ENCODE results near the gene MRTFB.

Gene MRTFB

DNA sequence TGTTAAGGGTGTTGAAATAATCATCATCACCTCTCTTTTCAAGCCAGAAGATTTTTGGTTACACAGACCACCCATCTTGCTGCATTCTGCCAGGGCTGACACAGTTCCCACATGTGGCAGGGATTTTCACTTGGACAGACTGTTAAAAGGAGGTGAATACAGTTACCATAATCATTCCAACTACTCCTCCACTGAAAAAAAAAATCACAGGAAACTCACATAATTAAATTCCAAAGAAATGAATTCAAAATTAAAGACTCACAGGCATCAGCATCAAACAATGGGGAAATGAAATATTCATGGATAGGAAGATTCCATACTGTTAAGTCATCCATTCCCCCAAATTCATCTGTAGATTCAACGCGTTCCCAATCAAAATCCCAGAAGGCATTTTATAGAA, 209.4 kb downstream of the MRTFB start:
- H3K27ac ChIP-seq, result no peak overlapping the region
- TF ChIP-seq, protein P1, sequence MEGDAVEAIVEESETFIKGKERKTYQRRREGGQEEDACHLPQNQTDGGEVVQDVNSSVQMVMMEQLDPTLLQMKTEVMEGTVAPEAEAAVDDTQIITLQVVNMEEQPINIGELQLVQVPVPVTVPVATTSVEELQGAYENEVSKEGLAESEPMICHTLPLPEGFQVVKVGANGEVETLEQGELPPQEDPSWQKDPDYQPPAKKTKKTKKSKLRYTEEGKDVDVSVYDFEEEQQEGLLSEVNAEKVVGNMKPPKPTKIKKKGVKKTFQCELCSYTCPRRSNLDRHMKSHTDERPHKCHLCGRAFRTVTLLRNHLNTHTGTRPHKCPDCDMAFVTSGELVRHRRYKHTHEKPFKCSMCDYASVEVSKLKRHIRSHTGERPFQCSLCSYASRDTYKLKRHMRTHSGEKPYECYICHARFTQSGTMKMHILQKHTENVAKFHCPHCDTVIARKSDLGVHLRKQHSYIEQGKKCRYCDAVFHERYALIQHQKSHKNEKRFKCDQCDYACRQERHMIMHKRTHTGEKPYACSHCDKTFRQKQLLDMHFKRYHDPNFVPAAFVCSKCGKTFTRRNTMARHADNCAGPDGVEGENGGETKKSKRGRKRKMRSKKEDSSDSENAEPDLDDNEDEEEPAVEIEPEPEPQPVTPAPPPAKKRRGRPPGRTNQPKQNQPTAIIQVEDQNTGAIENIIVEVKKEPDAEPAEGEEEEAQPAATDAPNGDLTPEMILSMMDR (conservative IDR thresholded peaks at IDR 0.05), result no peak

DNA sequence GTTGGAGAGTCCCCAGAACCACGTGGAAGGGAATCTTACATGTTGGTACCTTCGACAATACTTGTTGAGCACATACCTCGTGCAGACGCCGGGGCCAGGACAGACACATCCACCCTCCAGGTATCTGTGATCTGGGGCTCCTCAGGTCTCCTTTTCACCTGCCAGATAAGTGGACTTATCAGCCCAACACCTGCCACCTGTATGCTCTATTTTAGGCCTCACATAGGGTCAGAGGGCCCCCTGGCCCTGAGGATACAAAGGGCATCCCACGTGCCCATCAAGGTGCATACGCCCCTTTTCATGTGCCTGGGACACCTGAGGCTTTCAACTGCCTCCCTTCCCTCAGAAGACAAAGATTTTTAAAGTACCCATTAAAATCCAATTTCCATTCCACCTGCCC, 212.7 kb downstream of the MRTFB start:
- TF ChIP-seq, protein P1 (conservative IDR thresholded peaks at IDR 0.05), result no peak
- H3K27ac ChIP-seq, result no peak overlapping the region

DNA sequence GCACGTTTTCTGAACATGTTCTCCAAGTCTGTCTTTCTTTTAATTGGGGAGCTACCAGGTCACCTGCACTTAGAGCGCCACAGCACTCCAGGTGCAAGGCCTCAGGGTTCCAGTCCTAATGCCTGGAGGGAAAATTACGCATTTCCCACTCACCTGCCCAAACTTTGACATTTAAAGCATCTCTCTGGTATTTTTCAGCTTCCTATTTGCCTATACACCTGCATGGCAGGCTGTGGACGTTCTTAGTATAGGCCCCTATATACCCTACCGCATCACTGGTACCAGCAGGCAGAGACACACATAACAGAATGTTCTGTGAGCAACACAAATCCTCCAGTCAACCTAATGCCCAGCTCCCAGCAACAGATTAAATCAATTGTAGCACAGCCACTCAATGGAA, 213.3 kb downstream of the MRTFB start:
- H3K27ac ChIP-seq, result no peak overlapping the region
- TF ChIP-seq, protein P1 (conservative IDR thresholded peaks at IDR 0.05), result no peak

DNA sequence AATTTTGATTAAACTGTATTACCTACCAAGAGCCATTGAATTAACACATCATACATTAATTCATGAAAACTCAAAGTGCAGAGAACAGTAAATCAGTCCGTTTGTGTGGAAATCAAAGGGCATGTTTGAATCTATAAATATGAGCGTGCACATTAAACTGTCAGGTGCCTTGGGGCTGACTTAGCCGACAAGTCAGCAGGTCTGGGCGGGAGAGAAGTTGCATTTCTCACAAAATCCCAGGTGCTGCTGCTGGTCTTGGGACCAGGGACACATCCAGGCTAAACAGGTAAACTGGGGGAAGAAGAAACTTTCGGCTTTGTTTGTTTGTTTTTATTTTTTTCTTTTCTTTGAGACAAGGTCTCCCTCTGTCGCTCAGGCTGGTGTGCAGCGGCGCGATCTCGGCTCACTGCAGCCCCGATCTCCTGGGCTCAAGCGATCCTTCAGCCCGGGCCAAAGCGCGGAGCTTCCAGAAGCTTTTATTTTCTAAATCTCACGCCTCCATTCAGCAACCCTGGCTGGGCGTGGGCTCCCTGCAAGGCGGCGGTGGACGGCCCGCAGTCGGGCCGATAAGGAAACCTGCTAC, 213.9 kb downstream of the MRTFB start:
- TF ChIP-seq, protein P1 (conservative IDR thresholded peaks at IDR 0.05), result peak; percentile 44
- H3K27ac ChIP-seq, result peak overlapping the region; percentile 54

DNA sequence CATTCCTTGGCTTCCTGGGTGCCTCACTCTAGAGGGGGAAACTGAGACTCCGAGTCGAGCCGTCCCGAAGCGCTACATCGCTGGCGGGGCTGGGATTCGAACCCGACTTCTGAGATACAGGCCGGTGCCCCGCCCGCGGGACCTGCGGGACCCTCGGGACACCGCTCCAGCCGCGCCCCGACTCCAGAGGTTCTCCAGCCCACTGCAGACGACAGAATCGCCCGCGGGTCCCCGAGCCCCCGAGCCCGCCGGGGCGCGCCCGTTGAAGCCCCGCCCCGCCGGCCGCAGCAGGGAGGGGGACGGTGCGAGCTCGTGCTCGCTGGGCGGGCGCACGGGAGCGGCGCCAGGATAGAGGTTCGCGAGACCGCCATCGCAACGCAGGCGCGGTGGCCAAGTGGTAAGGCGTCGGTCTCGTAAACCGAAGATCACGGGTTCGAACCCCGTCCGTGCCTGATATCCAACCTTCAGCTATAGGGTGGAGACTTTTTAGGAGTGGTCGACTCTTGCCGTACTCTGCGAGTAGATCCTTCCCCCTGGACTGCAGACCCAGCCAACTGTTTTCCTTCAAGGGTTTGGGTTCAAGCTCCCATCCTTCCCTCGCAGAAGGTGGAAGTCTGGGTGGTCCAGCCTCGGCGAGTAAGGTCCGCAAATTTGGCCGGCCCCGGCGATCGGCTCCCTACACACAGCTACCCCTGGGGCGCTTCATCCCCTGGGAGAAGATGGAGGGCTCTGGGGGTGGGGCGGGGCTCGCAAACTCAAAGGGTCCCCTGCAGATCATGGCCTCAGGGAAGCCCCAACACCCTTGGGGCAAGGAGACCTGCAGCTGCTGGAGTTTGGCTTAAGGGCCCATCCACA, 214.6 kb downstream of the MRTFB start:
- peak overlapping the region; percentile 54 for H3K27ac ChIP-seq
- TF ChIP-seq, protein P1 (conservative IDR thresholded peaks at IDR 0.05), result no peak

DNA sequence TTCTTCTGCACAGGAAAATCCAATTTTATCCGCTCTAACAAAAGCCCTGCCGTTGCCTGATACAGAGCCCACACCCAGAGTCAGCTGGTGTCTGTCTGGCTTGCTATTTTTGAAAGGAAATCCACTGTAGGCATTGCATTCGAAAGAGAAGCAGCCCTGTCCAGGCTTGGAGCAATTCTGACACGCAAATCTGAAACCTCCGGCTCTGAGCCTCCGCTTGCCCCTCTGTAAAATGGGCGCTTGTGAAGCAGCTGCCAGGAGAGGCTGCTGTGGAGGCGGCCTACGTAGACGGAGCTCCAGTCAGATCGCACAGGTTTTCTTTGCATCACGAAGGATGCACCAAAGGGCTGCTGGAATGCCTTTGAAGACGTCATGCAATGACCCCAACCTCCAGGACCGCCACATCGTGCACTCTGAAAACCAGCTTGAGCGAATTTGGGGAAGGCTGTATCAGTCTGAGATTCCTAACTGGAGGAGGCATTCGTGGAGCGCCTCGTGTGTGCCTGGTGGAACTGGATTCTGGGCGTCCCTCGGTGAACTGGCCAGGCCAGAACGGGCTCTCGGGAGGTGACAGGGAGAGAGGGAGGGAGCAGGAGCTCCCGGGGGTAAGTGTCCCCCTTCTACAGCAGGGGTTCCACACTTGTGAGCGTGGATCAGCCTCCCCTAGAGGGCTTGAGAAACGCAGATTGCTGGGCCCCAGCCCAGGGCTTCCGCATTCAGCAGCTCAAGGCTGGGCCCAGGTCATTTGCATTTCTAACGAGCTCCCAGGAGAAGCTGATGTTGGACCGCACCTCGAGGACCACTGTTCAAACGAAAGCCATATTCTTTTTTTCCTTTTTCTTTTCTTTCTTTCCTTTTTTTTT, 215.5 kb downstream of the MRTFB start:
- TF ChIP-seq, protein P1 (conservative IDR thresholded peaks at IDR 0.05), result no peak
- no peak overlapping the region for H3K27ac ChIP-seq

All from VCaP (cell line).